HG03135 (cell line): ENCODE results near the gene DRAM2.
A peak's percentile ranks its signal among the peaks of the same experiment; 100 is the strongest.

Source experiments
- ATAC-seq: cut with Tn5 transposase; IDR thresholded peaks from one replicate; pipeline ENCODE4 v1.9.1; 2021; ENCODE audit warnings: mild to moderate bottlenecking, moderate library complexity; ENCODE audit not compliant: unreplicated experiment

The DRAM2 gene

DNA sequence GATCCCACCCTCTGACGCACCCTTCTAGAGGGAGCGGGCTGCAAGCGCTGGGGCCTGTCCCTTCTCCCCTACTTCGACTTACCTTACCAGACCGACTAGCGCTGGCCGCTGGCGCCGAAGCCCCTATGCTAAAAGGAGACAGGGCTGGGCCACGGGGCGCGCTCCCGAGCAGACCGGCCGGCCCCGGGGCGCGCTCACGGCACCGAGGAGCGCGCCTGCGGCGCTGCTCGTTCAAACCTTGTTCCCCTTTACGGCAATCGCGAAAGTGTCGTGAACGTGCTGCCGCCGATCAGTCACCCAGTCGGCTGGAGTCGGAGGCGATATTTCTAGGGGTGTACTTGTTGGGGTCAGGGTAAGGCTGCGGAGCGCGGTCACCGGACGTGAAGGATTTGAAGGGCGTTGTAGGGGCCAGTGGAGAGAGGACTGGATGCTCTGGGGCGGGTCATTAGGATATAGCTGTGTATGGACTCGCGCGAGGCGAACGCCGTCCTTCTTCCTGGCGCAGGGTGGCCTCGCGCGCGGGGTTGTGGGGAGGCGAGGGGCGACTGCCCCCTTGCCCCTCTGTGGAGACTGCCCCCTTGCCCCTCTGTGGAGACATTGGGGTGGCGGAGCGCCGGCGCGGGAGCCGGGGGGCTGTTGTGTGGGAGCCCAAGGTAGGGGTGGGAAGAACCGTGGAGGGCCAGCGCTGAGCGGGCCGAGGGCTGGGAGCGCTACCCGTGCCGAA, at the start of gene DRAM2, which contains the start of gene CEPT1:
Gene DRAM2 (minus strand): TSS at position 138 of the 724 bp plus-strand sequence. CDS start 8,539 bp downstream, outside the sequence.
Gene CEPT1 (plus strand): TSS at position 268 of the 724 bp plus-strand sequence. CDS start 7,492 bp downstream, outside the sequence.
- peak; percentile 63 for ATAC-seq

DNA sequence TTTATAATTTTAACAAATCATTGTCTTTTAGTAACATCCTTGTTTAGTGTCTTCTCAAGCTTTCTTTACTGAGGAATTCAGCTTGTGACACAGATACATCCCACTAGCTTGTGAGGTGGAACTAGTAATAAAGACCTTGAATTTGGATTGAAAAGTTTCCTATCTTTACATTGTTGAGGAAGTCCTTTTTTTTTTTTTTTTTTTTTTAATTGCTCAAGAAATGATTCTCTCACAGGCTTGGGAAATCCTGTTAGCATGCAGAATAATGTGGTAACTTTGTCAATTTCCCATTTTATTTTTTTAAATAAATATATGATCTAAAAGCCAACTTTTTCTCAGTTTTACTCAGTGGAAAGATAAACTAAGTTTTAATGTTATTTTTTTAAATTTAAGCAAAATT, 44.8 kb upstream of the DRAM2 start:
- no peak for ATAC-seq

DNA sequence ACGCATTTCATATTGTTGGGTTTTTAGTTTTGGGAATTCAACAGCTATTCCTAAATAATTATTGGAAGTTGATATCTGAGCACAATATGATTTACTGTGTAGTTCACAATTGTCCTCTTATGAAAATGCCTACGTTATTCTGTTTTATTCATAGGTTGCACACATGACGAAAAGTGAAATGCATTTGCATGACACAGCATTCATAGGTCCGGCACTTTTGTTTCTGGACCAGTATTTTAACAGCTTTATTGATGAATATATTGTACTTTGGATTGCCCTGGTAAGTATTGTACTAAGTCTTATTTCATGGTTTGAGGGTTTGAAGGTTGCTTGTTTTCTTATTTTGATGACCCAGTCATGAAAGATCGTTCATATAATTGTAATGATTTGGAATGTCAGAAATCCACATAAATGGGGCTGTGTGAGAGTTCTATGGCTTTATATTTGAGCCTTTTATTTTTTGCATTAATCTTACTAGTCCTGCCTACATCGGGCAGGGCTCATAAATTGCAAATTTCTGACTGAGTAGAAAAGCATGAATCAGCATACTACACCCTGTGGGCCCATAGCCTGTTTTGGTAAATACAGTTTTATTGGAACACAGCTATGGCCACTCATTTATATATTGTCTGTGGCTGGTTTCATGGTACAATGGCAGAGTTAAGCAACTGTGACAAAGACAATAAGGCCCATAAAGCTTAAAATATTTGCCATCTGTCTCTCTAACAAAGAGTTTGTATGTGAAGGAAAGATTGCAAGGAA, 43.6 kb upstream of the DRAM2 start:
- no peak for ATAC-seq

DNA sequence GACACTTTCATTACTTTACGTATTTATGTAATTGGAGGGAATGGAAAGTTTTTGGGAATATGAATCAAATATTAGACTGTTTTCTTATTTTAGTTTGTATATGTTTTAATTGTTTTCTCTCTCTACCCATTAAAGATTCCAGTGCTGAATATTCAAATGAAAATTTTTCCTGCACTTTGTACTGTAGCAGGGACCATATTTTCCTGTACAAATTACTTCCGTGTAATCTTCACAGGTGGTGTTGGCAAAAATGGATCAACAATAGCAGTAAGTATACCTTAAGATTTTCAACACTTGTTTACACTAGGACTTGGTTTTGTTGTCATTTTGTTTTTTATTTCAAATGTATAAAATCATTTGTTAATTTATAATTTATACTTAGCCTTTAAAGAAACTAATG, 42.2 kb upstream of the DRAM2 start:
- ATAC-seq = no peak

DNA sequence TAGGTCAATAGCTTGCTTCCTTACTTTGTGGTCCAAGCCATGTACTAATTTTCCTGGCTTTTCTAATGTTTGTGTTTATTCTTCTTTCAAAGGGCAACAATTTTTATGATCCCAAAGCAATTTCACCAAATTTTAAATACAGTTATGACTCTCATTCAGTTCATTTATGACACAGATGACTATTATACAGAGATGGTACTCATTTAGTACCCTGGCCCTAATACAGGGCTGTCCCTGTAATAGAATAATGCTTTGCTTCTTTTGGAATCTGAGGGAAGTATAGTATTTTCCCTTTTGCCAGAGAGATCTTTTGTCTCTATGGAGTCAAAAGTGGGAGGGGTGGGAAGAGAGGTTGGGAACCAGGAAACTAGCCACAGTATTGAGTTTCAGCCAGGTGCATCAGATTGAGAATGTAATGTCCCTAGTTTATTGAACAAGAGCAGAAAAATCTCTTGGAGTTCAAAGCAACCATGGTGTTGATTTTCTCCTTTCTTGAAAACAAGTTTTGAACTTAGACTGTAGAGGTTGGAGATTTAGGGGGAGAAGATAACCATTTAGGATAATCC, 40.2 kb upstream of the DRAM2 start:
- no peak for ATAC-seq

DNA sequence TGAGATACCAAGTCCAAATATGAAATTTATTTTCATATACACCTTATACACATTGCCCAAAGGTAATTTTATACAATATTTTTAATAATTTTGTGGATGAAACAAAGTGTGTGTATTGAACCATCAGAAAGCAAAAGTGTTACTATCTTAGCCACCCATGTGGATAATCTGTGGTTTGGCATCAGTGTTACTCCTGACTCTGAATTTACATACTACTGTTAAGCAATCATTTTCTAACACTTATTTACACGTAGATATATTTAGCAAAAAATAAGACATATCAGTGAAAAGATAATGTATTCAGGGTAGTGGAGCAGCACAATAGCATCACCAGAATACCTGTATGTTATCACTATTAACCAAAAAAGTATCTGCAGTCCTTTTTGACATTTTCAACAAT, 36.8 kb upstream of the DRAM2 start:
- no peak for ATAC-seq

DNA sequence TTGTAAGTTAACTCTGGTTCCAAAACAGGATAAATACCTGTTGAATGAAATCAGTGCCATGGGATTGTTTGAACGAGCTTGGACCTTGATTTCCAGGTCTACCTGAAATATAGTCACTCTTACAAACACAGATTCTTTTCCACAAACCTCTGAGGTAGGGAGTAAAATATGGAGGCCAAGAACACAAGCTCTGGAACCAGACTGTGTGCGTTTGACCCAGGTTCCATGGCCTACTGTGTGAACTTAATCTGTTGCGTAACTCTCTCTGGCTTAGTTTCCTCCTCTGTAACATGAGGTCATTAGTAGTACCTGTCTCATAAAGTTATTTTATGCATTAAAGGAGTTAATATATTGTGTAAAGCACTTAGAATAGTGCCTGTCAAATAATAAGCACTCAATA, 35.5 kb upstream of the DRAM2 start:
- ATAC-seq = no peak

DNA sequence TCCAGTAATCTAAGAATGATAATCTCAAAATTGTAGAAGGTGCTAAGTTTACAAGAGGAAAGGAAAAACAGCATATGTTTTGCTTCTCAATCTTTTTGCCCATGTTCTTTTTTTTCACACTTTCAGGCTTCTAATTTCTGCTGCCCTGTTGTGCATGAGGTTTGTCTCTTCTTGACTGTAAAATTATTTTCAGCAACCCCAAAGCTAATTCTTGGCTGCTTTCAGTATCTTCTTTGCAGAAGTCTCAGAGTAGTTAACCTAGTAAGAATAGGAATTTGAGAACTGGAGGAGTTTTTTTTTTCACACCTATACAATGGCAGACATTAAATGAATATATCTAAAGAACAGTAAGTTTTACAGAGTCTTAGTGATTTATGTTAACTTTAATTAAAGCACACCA, 34.2 kb upstream of the DRAM2 start:
- no peak for ATAC-seq

DNA sequence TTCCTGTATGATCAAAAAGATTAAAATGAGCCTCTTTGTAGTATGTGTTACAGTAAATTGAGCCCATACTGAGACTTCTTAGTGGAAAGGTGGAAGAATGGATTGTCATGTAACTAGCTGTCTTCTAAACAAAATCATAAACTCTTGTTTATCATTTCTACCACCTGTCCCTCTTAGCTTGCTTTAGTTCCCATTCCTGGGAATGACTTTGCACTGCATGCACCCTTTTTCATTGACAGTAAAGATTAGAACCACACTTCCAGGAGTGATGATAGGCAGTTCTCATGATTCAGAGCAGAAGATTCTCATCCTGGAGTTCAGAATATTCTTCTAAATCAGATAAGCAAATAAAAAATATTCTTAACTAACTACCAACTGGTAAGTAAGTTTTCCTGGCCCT, 32.6 kb upstream of the DRAM2 start:
- no peak for ATAC-seq

DNA sequence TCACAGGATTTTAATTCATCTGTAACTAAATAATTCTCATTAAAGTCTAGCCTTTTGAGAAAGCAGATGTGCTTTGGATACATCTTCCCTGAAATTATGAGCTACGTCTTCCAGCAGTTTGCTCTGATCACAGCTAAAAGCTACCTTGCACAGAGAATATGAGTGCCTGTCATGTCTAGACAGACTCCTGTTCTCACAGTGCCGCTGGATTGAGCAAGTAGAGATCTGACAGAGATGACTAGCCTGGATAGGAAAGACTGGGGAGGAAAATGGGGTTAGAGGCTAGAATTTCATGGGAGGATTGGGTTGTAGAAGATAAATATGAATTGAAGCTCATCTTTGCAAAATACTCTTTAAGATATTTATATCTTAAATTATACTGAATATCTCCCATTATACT, 24.3 kb upstream of the DRAM2 start:
- no peak for ATAC-seq

DNA sequence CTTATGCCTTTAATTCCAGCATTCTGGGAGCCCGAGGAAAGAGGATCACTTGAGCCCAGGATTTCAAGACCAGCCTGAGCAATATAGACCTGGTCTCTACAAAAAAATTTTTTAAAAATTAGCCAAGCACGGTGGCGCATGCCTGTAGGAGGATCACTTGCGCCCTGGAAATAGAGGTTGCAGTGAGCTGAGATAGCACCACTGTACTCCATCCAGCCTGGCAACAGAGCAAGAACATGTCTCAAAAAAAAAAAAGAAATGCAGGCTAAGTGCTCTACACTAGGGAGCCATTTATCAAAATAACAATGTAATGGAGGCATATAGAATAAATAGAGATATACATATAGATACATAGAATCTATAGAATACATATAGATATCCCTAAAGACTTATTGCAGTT, 23.5 kb upstream of the DRAM2 start:
- no peak for ATAC-seq

DNA sequence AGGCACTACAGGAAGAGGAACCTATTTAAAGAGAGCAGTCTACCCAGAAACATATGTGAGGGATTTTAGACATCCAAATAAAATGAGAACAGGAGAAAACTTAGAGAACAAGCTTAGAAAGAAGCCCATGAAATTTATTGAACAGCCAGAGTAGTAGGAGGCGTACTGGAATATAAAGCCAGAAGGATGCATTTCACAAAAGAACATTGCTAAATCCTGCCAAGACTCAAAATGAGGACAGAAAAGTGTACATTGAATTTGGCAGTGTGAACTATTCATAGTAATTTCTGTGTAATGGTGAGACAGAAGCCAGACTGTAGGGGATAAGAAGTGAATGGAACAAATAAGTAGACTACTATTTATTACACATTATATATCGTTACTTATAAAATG, 22.6 kb upstream of the DRAM2 start:
- ATAC-seq = no peak

DNA sequence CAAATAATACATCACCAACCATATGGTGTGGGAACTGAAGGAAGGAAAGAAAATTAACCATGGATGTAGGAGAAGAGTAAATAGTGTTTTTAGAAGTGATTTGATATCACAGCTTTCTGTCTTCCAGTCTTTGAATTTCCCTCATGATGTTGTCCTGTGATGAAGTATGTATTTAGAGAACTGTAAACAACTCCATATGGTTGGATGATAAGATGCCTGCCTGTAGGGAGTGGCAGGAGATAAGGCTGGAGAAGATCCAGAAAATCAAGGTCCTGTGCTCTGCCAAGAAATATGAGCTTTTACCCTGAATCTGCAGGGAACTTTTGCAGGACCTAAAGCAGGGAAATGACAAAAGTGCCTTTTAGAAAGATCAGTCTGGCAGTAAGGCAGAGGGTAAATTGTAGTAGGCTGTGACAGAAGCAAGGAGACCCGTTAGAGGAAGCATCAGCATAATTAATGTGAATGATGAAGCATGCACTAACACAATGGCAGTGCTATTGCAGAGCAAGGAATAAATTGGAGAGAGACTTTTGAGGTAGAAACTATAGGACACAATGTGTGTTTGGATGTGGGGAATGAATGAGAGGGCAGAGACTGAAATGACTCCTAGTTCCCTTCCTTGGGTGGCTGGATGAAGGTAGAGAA, 22.1 kb upstream of the DRAM2 start:
- no peak for ATAC-seq

DNA sequence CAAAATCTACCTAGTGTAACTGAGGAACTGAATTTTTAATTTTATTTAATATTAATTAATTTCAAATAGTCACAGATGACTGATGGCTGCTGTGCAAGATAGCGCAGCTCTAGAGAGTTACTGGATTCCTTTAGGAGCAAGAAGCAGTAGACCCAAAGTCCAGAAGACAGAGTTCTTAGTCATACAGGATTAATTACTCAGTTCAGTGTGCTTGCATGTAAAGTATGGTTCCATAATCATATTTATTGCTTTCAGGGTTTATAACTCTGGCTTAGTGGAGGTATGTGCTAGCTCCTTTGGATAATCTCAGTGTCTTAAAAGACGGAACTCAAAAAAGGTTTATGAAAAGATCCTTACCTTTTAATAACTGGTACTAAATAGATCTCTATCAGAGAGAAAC, 17.5 kb upstream of the DRAM2 start:
- no peak for ATAC-seq

DNA sequence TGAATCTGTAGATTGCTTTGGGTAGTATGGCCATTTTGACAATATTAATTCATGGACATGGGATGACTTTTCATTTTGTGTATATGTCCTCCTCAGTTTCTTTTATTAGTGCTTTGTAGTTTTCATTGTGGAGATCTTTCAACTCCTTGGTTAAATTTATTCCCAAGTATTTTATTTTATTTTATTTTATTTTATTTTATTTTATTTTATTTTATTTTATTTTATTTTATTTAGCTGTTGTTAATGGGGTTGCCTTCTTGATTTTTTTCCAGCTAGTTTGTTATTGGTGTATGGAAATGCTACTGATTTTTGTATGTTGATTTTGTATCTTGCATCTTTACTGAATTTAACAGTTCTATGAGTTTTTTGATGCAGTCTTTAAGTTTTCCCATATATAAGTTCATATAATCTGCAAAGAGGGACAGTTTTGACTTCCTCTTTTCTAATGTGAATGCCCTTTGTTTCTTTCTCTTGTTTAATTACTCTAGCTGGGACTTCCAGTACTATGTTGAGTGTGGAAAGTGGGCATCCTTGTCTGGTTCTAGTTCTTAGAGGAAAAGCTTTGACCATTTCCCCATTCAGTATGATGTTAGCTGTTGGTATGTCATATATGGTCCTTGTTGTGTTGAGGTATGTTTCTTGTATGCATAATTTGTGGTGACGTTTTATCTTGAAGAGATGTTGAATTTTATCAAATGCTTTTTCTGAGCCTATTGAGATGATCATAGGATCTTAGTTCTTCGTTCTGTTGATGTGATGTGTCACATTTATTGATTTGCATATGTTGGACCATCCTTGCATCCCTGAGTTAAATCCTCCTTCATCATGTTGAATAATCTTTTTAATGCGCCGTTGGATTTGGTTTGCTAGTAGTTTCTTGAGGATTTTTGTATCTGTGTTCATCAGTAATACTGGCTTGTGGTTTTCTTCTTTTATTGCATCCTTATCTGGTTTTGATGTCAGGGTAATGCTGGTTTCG, 14.4 kb upstream of the DRAM2 start:
- no peak for ATAC-seq

DNA sequence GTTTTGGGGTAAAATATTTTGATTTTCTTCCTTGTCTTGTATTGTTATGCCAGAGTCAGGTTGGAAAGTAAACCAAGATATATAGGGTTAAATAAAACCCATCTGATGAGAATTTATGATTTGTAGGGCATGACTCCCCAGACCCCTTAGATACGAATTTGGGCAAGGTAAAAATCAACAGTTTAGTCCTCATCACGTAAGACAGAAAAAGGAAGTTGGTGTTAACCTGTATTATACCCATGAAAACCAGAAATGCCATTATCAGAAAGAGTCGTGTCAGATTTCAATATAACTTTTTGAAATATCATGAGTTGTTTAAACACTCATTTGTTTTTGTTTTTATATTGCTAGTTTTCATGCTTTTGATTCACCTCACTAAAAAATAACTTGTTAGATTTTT, 11.9 kb upstream of the DRAM2 start:
- ATAC-seq = no peak

DNA sequence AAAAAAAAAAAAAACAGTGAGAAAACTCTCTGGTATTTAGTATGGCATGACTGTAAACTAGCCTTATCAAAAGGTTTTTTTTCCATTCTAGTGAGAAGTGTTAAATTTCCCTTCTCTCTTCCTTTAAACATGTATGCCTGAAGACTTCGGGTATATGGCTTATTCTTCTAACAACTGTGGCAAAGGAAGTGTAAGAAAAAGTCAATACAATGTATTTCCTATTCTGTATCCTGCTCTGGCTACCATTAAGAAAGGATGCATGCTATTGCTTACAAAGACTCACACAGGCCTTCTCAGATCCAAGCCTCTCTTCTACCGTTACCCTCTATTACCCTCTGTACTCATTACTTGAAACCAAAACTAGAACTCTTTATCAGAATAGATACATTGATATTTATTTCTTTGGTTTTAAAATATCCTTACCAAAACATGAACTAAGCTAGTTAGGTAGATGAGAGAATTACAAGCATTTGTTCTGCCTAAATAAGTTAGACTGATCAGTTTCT, 8.5 kb upstream of the DRAM2 start:
- no peak for ATAC-seq

DNA sequence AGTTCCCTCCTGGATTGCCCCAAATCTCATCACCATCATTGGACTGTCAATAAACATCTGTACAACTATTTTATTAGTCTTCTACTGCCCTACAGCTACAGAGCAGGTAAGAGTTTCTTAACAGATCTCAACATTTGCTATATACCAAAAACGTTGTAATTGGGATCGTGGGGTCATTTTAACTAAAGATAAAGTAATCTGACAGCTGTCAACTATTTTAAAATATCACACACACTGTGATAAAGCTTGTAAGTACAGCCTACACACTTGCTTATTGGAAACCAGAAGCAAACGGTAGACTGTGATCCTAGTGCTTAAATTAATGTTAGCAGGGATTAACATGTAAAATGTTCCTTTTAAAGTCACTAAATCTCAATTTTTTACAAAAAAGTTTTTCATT, 8.1 kb upstream of the DRAM2 start:
- ATAC-seq = no peak

DNA sequence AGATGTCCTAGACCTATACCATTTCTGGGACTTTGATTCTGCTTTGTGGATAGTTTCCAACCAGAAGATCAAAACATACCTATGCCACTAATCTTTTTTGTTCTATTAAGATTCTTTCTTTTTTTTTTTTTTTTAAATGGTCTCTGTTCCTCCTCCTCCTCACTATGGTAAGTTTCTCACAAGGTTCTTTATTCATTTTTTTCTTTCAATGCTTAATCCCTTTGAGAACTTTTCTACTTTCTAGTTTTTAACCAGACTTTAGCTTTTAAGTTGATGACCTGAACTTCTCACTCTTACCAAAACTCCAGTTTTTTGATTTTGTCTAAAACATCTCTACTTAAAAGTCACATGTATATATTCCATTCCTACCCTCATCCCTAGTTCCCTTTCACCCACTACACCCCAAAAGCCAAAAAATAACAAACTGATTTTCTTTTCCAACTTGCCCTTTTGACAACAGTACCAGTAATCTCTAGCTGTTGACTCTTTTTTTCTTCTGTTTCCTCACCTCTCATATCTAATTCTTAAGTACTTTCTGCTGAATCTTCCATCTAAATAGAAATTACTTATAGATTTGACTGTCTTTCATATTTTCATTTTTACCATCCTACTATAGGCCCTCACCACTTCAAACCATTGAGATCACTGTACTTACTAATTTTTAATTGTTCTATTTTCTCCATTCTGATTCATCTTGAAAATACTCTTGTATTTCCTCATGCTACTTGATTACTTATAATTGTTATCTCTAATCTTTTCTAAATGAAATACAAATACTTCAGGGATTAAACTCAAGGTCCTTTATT, 6.3 kb upstream of the DRAM2 start:
- no peak for ATAC-seq
